ENCODE results near the gene PRICKLE4. TPM values are rescaled to one million over a fixed set of nuclear protein-coding genes. Genes with fewer than 3 reads are reported as not detected.
A peak's percentile ranks its signal among the peaks of the same experiment; 100 is the strongest.

PRICKLE4 gene
- total and polyA plus RNA-seq, 2 of the 13 experiments (the other 11 are each of a cell fraction or from before 2014, with no cell fraction given) = 0.92 to 1.2 TPM

- TF ChIP-seq, protein P1, sequence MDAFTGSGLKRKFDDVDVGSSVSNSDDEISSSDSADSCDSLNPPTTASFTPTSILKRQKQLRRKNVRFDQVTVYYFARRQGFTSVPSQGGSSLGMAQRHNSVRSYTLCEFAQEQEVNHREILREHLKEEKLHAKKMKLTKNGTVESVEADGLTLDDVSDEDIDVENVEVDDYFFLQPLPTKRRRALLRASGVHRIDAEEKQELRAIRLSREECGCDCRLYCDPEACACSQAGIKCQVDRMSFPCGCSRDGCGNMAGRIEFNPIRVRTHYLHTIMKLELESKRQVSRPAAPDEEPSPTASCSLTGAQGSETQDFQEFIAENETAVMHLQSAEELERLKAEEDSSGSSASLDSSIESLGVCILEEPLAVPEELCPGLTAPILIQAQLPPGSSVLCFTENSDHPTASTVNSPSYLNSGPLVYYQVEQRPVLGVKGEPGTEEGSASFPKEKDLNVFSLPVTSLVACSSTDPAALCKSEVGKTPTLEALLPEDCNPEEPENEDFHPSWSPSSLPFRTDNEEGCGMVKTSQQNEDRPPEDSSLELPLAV (CRISPR knock-in tag; conservative IDR thresholded peaks at IDR 0.05; ENCODE audit: low read depth) = no peak
- TF ChIP-seq NCOA1 (CRISPR knock-in tag; IDR thresholded peaks at IDR 0.05) = peak; percentile 59; the same call in 1 of the 2 replicates
- TF ChIP-seq ARID4A (CRISPR knock-in tag; IDR thresholded peaks at IDR 0.05; ENCODE audit: borderline replicate concordance) = peak; percentile 47; the same call in 1 of the 2 replicates
- no peak for TF ChIP-seq FIP1L1 (IDR thresholded peaks at IDR 0.05; ENCODE audit: borderline replicate concordance, insufficient read depth, low read depth, low read length)
- no peak for TF ChIP-seq SOX6 (IDR thresholded peaks at IDR 0.05)
- peak; percentile 32; the same call in 1 of the 2 replicates for TF ChIP-seq SOX6 (CRISPR knock-in tag; IDR thresholded peaks at IDR 0.05)
- TF ChIP-seq AGO1 (IDR thresholded peaks at IDR 0.05; ENCODE audit: low read depth, low read length, poor library complexity, severe bottlenecking) = no peak
- TF ChIP-seq ZNF12 (CRISPR knock-in tag; IDR thresholded peaks at IDR 0.05) = no peak
- TF ChIP-seq ESRRA (CRISPR knock-in tag; IDR thresholded peaks at IDR 0.05; ENCODE audit: low read depth) = 0 out of 2 replicates have a peak, but pooled peaks have one; percentile 23
- peak; percentile 43 for TF ChIP-seq ASH2L (IDR thresholded peaks at IDR 0.05; ENCODE audit: insufficient read length, low read depth, low read length)
- TF ChIP-seq PATZ1 (CRISPR knock-in tag; IDR thresholded peaks at IDR 0.05) = peak; percentile 59
- TF ChIP-seq ZSCAN22 (CRISPR knock-in tag; IDR thresholded peaks at IDR 0.05) = no peak
- no peak for TF ChIP-seq RAD21 (CRISPR knock-in tag; IDR thresholded peaks at IDR 0.05)
- peak; percentile 78 for TF ChIP-seq HNF4G (IDR thresholded peaks at IDR 0.05; ENCODE audit: borderline replicate concordance, low read depth, low read length)
- TF ChIP-seq HNF4G (CRISPR knock-in tag; IDR thresholded peaks at IDR 0.05; ENCODE audit: borderline replicate concordance, low read depth) = no peak; the same call in 1 of the 2 replicates
- TF ChIP-seq, protein P2, sequence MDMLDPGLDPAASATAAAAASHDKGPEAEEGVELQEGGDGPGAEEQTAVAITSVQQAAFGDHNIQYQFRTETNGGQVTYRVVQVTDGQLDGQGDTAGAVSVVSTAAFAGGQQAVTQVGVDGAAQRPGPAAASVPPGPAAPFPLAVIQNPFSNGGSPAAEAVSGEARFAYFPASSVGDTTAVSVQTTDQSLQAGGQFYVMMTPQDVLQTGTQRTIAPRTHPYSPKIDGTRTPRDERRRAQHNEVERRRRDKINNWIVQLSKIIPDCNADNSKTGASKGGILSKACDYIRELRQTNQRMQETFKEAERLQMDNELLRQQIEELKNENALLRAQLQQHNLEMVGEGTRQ (IDR thresholded peaks at IDR 0.05; ENCODE audit: low read depth, low read length) = no peak
- TF ChIP-seq, protein P2 (CRISPR knock-in tag; IDR thresholded peaks at IDR 0.05; ENCODE audit: borderline replicate concordance) = no peak
- TF ChIP-seq ZNF740 (CRISPR knock-in tag; IDR thresholded peaks at IDR 0.05) = no peak
- peak; percentile 88 for TF ChIP-seq ZKSCAN5 (CRISPR knock-in tag; IDR thresholded peaks at IDR 0.05)
Observed at GRCh38 chr6:41739041-41739440, 41.5 kb upstream of the PRICKLE4 start (continued).

Measured in HepG2 (cell line).